Liver (tissue), 9 donors: Measurements from ENCODE around the gene PPARA. TPM values are rescaled to one million over a fixed set of nuclear protein-coding genes. Genes with fewer than 3 reads are reported as not detected.

Experiments
- DNase-seq: peaks from one replicate; pipeline ENCODE4 v3.0.0-alpha.2; 2017; ENCODE audit warnings: low spot score
- H3K27ac ChIP-seq, 2 donors: one replicate each; pipeline ENCODE4 v1.7.0; 2013; ENCODE audit warnings: inconsistent platforms in 2 of 2, low read length in 2 of 2, control low read depth in 1 of 2, low read depth in 1 of 2, mild to moderate bottlenecking in 1 of 2
- H3K27me3 ChIP-seq, 4 donors: one replicate each; pipeline versions ENCODE4 v1.6.1 to v1.7.0; 2013; ENCODE audit warnings: low read length in 3 of 4, inconsistent platforms in 1 of 4, mild to moderate bottlenecking in 1 of 4, moderate library complexity in 1 of 4; ENCODE audit not compliant: control insufficient read depth in 4 of 4, insufficient read depth in 4 of 4
- H3K36me3 ChIP-seq, 4 donors: one replicate each; pipeline versions ENCODE4 v1.6.1 to v1.7.0; 2013; ENCODE audit warnings: low read length in 3 of 4, mild to moderate bottlenecking in 3 of 4, low read depth in 1 of 4, moderate library complexity in 1 of 4; ENCODE audit not compliant: control insufficient read depth in 4 of 4, insufficient read depth in 3 of 4
- H3K4me1 ChIP-seq, 4 donors: one replicate each; pipeline versions ENCODE4 v1.6.1 to v1.7.0; 2013; ENCODE audit warnings: low read length in 3 of 4, mild to moderate bottlenecking in 3 of 4, moderate library complexity in 1 of 4; ENCODE audit not compliant: control insufficient read depth in 4 of 4, insufficient read depth in 4 of 4
- H3K4me3 ChIP-seq, 3 donors: one replicate each; pipeline versions ENCODE4 v1.6.1 to v1.7.0; 2013; ENCODE audit warnings: low read length in 3 of 3, control low read depth in 1 of 3, low read depth in 1 of 3, mild to moderate bottlenecking in 1 of 3
- H3K9ac ChIP-seq, 2 donors: one replicate each; pipeline ENCODE4 v1.7.0; 2013; ENCODE audit warnings: low read length in 2 of 2, mild to moderate bottlenecking in 2 of 2, moderate library complexity in 2 of 2, control low read depth in 1 of 2, low read depth in 1 of 2
- H3K9me3 ChIP-seq, 4 donors: one replicate each; pipeline versions ENCODE4 v1.6.1 to v1.7.0; 2013; ENCODE audit warnings: low read length in 3 of 4; ENCODE audit not compliant: control insufficient read depth in 4 of 4
- CTCF ChIP-seq: fragments of 150-350 bp; IDR thresholded peaks from 2 replicates; pipeline ENCODE4 v1.5.1; 2017; ENCODE audit warnings: improper control_type of control experiment, low read depth, low read length; ENCODE audit not compliant: missing input control
- EGR1 ChIP-seq, 2 donors: IDR thresholded peaks; 2 replicates each; pipeline ENCODE4 v1.6.1; 2016 to 2018; ENCODE audit warnings: antibody characterized with exemption in 2 of 2, low read depth in 2 of 2
- FOXA1 ChIP-seq: IDR thresholded peaks from 2 replicates; pipeline ENCODE4 v1.6.1; 2016; ENCODE audit warnings: antibody characterized with exemption
- FOXA2 ChIP-seq: IDR thresholded peaks from 2 replicates; pipeline ENCODE4 v1.6.1; 2016; ENCODE audit warnings: antibody characterized with exemption
- GABPA ChIP-seq, 2 donors: IDR thresholded peaks in 1 of 2; conservative IDR thresholded peaks in 1 of 2; 2 replicates each; pipeline ENCODE4 v1.6.1; 2016; ENCODE audit warnings: antibody characterized with exemption in 2 of 2, mild to moderate bottlenecking in 1 of 2, moderate library complexity in 1 of 2
- HNF4A ChIP-seq, 2 donors: conservative IDR thresholded peaks; 2 replicates each; pipeline ENCODE4 v1.6.1; 2016; ENCODE audit warnings: antibody characterized with exemption in 2 of 2, mild to moderate bottlenecking in 2 of 2
- HNF4G ChIP-seq: IDR thresholded peaks from 2 replicates; pipeline ENCODE4 v1.6.1; 2016; ENCODE audit warnings: antibody characterized with exemption
- JUND ChIP-seq, 2 donors: IDR thresholded peaks; 2 replicates each; pipeline ENCODE4 v1.6.1; 2016; ENCODE audit warnings: antibody characterized with exemption in 2 of 2
- NR2F2 ChIP-seq: IDR thresholded peaks from 2 replicates; pipeline ENCODE4 v1.6.1; 2016; ENCODE audit warnings: antibody characterized with exemption
- RAD21 ChIP-seq, 2 donors: IDR thresholded peaks; 2 replicates each; pipeline ENCODE4 v1.6.1; 2016; ENCODE audit warnings: antibody characterized with exemption in 2 of 2, mild to moderate bottlenecking in 2 of 2
- REST ChIP-seq: IDR thresholded peaks from 2 replicates; pipeline ENCODE4 v1.6.1; 2016; ENCODE audit warnings: antibody characterized with exemption, mild to moderate bottlenecking
- RXRA ChIP-seq, 2 donors: IDR thresholded peaks; 2 replicates each; pipeline ENCODE4 v1.6.1; 2017 to 2018; ENCODE audit warnings: antibody characterized with exemption in 2 of 2, mild to moderate bottlenecking in 1 of 2
- SP1 ChIP-seq: IDR thresholded peaks from 2 replicates; pipeline ENCODE4 v1.6.1; 2018; ENCODE audit warnings: antibody characterized with exemption, mild to moderate bottlenecking
- TAF1 ChIP-seq: conservative IDR thresholded peaks from 2 replicates; pipeline ENCODE4 v1.6.1; 2016; ENCODE audit warnings: antibody characterized with exemption, mild to moderate bottlenecking
- YY1 ChIP-seq: IDR thresholded peaks from 2 replicates; pipeline ENCODE4 v1.6.1; 2016; ENCODE audit warnings: antibody characterized with exemption, mild to moderate bottlenecking
- WGBS: extraction: QIAGEN DNeasy Blood & Tissue Kit; methylation state at CpG from one replicate; pipeline ENCODE4 v1.1.7; 2013; 5-methylcytosine and 5-hydroxymethylcytosine counted together
- polyA plus RNA-seq, 2 donors: library from polyadenylated mRNA; stranded (reverse) in 1 of 2; unstranded in 1 of 2; fragments of 200-250 nt in 1 of 2; fragments of >200 nt in 1 of 2; fragmentation: Nextera tagmentation in 1 of 2; extraction: Ambion mirVana in 1 of 2; gene quantifications; one replicate each; pipeline versions ENCODE4 v1.2.1 to v1.2.3, GENCODE V29; 2013 to 2015
- total RNA-seq, 2 donors: library from RNA; depleted of rRNA; stranded (reverse); fragments of >200 nt; gene quantifications; one replicate each; pipeline ENCODE4 v1.2.3, GENCODE V29; 2014
- TF ChIP-seq, protein P1 (sequence below): IDR thresholded peaks from 2 replicates; pipeline ENCODE4 v1.6.1; 2016; ENCODE audit warnings: antibody characterized with exemption
- TF ChIP-seq, protein P2 (sequence below): IDR thresholded peaks from 2 replicates; pipeline ENCODE4 v1.6.1; 2016; ENCODE audit warnings: antibody characterized with exemption
- TF ChIP-seq, protein P3 (sequence below): IDR thresholded peaks from 2 replicates; pipeline ENCODE4 v1.6.1; 2016; ENCODE audit warnings: antibody characterized with exemption
- donor health status: healthy.
- donor health status: healthy.
- donor health status: healthy.
- donor health status: healthy.
- donor health status: healthy.

Gene PPARA
- total and polyA plus RNA-seq, 4 donors: 31.2 to 78.8 (median 41.3) TPM

- no peak overlapping the region for H3K27ac ChIP-seq
- peaks cover 0 to 18% (median 9%) of the 10 kb centered on the region in 4 donors for H3K4me1 ChIP-seq
- H3K36me3 ChIP-seq: peaks cover 31 to 76% (median 65%) of the 10 kb centered on the region in 4 donors
- H3K9me3 ChIP-seq: no peaks in the 10 kb centered on the region
- no peak for DNase-seq
- no peak for TF ChIP-seq RXRA (IDR thresholded peaks at IDR 0.05)
- TF ChIP-seq YY1: no peak
- no peak for TF ChIP-seq HNF4G
- no peak for TF ChIP-seq CTCF
- TF ChIP-seq SP1: no peak
- TF ChIP-seq, protein P1, sequence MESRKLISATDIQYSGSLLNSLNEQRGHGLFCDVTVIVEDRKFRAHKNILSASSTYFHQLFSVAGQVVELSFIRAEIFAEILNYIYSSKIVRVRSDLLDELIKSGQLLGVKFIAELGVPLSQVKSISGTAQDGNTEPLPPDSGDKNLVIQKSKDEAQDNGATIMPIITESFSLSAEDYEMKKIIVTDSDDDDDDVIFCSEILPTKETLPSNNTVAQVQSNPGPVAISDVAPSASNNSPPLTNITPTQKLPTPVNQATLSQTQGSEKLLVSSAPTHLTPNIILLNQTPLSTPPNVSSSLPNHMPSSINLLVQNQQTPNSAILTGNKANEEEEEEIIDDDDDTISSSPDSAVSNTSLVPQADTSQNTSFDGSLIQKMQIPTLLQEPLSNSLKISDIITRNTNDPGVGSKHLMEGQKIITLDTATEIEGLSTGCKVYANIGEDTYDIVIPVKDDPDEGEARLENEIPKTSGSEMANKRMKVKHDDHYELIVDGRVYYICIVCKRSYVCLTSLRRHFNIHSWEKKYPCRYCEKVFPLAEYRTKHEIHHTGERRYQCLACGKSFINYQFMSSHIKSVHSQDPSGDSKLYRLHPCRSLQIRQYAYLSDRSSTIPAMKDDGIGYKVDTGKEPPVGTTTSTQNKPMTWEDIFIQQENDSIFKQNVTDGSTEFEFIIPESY: no peak
- no peak for TF ChIP-seq FOXA1
- TF ChIP-seq, protein P2, sequence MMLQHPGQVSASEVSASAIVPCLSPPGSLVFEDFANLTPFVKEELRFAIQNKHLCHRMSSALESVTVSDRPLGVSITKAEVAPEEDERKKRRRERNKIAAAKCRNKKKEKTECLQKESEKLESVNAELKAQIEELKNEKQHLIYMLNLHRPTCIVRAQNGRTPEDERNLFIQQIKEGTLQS: no peak
- TF ChIP-seq JUND (IDR thresholded peaks at IDR 0.05): no peak
- TF ChIP-seq NR2F2: no peak
- no peak for TF ChIP-seq RAD21 (IDR thresholded peaks at IDR 0.05)
- no peak for TF ChIP-seq REST
- TF ChIP-seq, protein P3, sequence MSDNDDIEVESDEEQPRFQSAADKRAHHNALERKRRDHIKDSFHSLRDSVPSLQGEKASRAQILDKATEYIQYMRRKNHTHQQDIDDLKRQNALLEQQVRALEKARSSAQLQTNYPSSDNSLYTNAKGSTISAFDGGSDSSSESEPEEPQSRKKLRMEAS: no peak
- TF ChIP-seq HNF4A (conservative IDR thresholded peaks at IDR 0.05): no peak
- H3K4me3 ChIP-seq: no peak overlapping the region
- H3K27me3 ChIP-seq: no peaks in the 10 kb centered on the region
- no peak overlapping the region for H3K9ac ChIP-seq
- 96% methylated on average over 8 of the region's 8 CpGs for WGBS
These were observed 124.1 kb downstream of the PPARA start for GRCh38 chr22:46274381-46274780.

DNA sequence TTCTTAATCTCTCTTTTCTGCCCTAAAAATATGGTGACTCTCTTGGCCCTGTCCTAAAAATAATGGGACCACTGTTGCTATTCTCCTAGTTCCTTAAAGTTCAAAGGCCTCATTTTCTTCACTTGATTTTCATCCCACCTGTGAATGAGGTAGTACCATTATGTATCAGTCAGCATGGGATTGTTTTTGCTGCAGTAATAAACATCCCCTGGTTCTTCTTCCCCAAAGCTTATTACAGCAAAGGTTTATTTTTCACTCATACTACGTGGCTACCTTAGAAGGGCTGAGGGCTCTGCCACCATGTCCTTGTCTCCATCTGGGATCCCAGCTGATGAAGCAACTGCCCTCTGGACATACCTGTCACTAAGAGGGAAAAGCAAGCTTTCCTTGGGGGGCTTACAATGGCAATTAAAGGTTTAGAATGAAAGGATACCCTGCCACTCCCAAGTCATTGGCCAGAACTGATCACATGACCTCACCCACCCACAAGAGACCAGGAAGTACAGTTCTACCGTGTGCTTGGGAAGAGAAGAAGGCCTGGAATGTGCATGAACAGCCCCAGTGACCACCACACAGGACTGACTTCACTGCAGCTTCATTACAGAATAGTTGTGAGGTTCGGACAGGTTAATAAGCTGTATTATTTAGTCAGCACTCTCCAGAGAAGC is 125.3 kb downstream of the PPARA start:
- DNase-seq: no peak
- whole genome bisulfite sequencing: 69% methylated on average over 3 of the region's 3 CpGs
- Histone ChIP-seq H3K27me3 (no peaks in the 10 kb centered on the region), H3K27ac (no peak overlapping the region), H3K4me1 (peaks cover 0 to 6% (median 1%) of the 10 kb centered on the region in 4 donors), H3K4me3 (no peak overlapping the region), H3K36me3 (peaks cover 42 to 85% (median 76%) of the 10 kb centered on the region in 4 donors), H3K9me3 (no peaks in the 10 kb centered on the region), H3K9ac (no peak overlapping the region)
- TF ChIP-seq NR2F2 (no peak), EGR1 (IDR thresholded peaks at IDR 0.05; ENCODE audit: low read depth in 2 of 2) (no peak), CTCF (no peak), GABPA (IDR thresholded peaks at IDR 0.05 in 1 of 2, conservative IDR thresholded peaks at IDR 0.05 in 1 of 2) (no peak), RXRA (IDR thresholded peaks at IDR 0.05) (no peak), SP1 (no peak), FOXA2 (no peak), RAD21 (IDR thresholded peaks at IDR 0.05) (no peak), TAF1 (no peak), HNF4G (no peak), JUND (IDR thresholded peaks at IDR 0.05) (no peak)
- TF ChIP-seq, protein P1: no peak
- TF ChIP-seq, protein P3: no peak
- TF ChIP-seq, protein P2: no peak
